HepG2 (cell line): ENCODE measurements around the gene PLCXD3. TPM values are rescaled to one million over a fixed set of nuclear protein-coding genes. Genes with fewer than 3 reads are reported as not detected.

Source experiments
- ATAC-seq: fragments of 200-7000 bp; cut with Tn5 transposase; 3 replicates; pipeline ENCODE4 v1.9.1; 2020; ENCODE audit warnings: mild to moderate bottlenecking, moderate library complexity
- BruUV-seq: library from RNA; stranded (reverse); fragments of 400-500 nt; replicated peaks from 2 replicates; lab custom pipeline; 2021; lab: Mats Ljungman, UMichigan
- CTCF ChIA-PET: fragments of 300-600 bp; formaldehyde crosslinking; extraction: SDS; loops from one replicate; lab custom pipeline; 2021; ENCODE audit warnings: low total read pairs, inconsistent platforms, low intra/inter-chr PET ratio; lab: Yijun Ruan, JAX
- POLR2A ChIA-PET: fragments of 350-600 bp; sonication (Branson Sonifier 250); formaldehyde crosslinking; loops from one replicate; lab custom pipeline; 2020; ENCODE audit warnings: antibody characterized with exemption, inconsistent platforms; lab: Yijun Ruan, JAX
- DNase-seq: peaks from one replicate; pipeline ENCODE4 v3.0.0-alpha.2; 2015; ENCODE audit warnings: low spot score
- FAIRE-seq: peaks from 3 replicates; lab custom pipeline; 2011; peaks lifted over from hg19 to GRCh38; lab: Jason Lieb, UNC
- H2AFZ ChIP-seq: one replicate; pipeline ENCODE4 v1.6.1; 2011; ENCODE audit warnings: low read length, inconsistent platforms
- H3K27ac ChIP-seq: fragments of 300-600 bp; 3 replicates; pipeline ENCODE4 v1.8.0; 2011; ENCODE audit warnings: mixed run types, mild to moderate bottlenecking, mixed read lengths, low read length, inconsistent platforms; ENCODE audit not compliant: insufficient read depth; ENCODE audit errors: extremely low read length
- H3K27me3 ChIP-seq, 2 experiments: fragments of 200-600 bp in 1 of 2; 2 replicates in 1 of 2; 3 replicates in 1 of 2; pipeline versions ENCODE4 v1.6.0 to v1.8.0; 2011; ENCODE audit warnings: low read length in 2 of 2, mild to moderate bottlenecking in 2 of 2, moderate library complexity in 2 of 2, inconsistent platforms in 1 of 2; ENCODE audit not compliant: insufficient read depth in 2 of 2, control insufficient read depth in 1 of 2
- H3K36me3 ChIP-seq, 2 experiments: fragments of 200-600 bp in 1 of 2; replicated peaks in 1 of 2; 2 replicates in 1 of 2; 3 replicates in 1 of 2; pipeline versions ENCODE4 v1.5.1 to v1.8.0; 2011; ENCODE audit warnings: low read length in 2 of 2, inconsistent platforms in 1 of 2; ENCODE audit not compliant: insufficient read depth in 2 of 2, control insufficient read depth in 1 of 2
- H3K4me1 ChIP-seq: 2 replicates; pipeline ENCODE4 v1.5.1; 2012; ENCODE audit warnings: low read length, inconsistent platforms; ENCODE audit not compliant: insufficient read depth
- H3K4me2 ChIP-seq: 2 replicates; pipeline ENCODE4 v1.6.0; 2011; ENCODE audit warnings: low read depth, low read length, inconsistent platforms
- H3K4me3 ChIP-seq, 3 experiments: fragments of 200-600 bp in 1 of 3; sonication (generic), shearing (Covaris generic) in 1 of 3; replicated peaks in 1 of 3; 2 replicates each; pipeline ENCODE4 v1.5.1; 2011 to 2016; ENCODE audit warnings: low read length in 3 of 3, inconsistent platforms in 2 of 3, low read depth in 2 of 3, mild to moderate bottlenecking in 2 of 3, control low read depth in 1 of 3, mixed read lengths in 1 of 3; ENCODE audit not compliant: insufficient read depth in 1 of 3
- H3K79me2 ChIP-seq: one replicate; pipeline ENCODE4 v1.6.1; 2011; ENCODE audit warnings: low read length, inconsistent platforms; ENCODE audit not compliant: insufficient read depth
- H3K9ac ChIP-seq: 2 replicates; pipeline ENCODE4 v1.6.0; 2011; ENCODE audit warnings: mild to moderate bottlenecking, low read depth, low read length, inconsistent platforms; ENCODE audit not compliant: insufficient read depth
- H3K9me3 ChIP-seq: 2 replicates; pipeline ENCODE4 v1.5.1; 2012; ENCODE audit warnings: mild to moderate bottlenecking, low read length
- H4K20me1 ChIP-seq: 2 replicates; pipeline ENCODE4 v1.6.0; 2011; ENCODE audit warnings: inconsistent platforms, mild to moderate bottlenecking, low read length, moderate library complexity; ENCODE audit not compliant: insufficient read depth
- DNMT1 ChIP-seq: sonication (generic); formaldehyde crosslinking; IDR thresholded peaks from 2 replicates; pipeline ENCODE4 v1.5.1; 2020; ENCODE audit warnings: mild to moderate bottlenecking, missing genetic modification reagents
- DPF2 ChIP-seq: sonication (generic); formaldehyde crosslinking; IDR thresholded peaks from 2 replicates; pipeline ENCODE4 v1.4.0; 2020; ENCODE audit warnings: mild to moderate bottlenecking, low read depth, missing genetic modification reagents, borderline replicate concordance
- EED ChIP-seq: sonication (generic); formaldehyde crosslinking; IDR thresholded peaks from 2 replicates; pipeline ENCODE4 v1.5.0; 2020; ENCODE audit warnings: mild to moderate bottlenecking, missing genetic modification reagents
- HOXA7 ChIP-seq: sonication (generic); formaldehyde crosslinking; IDR thresholded peaks from 2 replicates; pipeline ENCODE4 v1.8.1; 2022; ENCODE audit warnings: mild to moderate bottlenecking, missing genetic modification reagents, moderate library complexity
- KLF9 ChIP-seq: IDR thresholded peaks from 2 replicates; pipeline ENCODE4 v1.6.1; 2016; ENCODE audit warnings: low read depth
- RCOR2 ChIP-seq: IDR thresholded peaks from 2 replicates; pipeline ENCODE4 v1.6.1; 2016; ENCODE audit warnings: missing biosample characterization, missing genetic modification reagents
- SYNCRIP ChIP-seq: fragments of 200-400 bp; formaldehyde crosslinking; IDR thresholded peaks from 2 replicates; pipeline ENCODE4 v1.6.1; 2018; ENCODE audit warnings: mild to moderate bottlenecking, low read depth, low read length; ENCODE audit not compliant: insufficient read depth
- TRAFD1 ChIP-seq: sonication (generic); formaldehyde crosslinking; IDR thresholded peaks from 2 replicates; pipeline ENCODE4 v1.5.1; 2020; ENCODE audit warnings: missing genetic modification reagents, mild to moderate bottlenecking, borderline replicate concordance
- ZNF251 ChIP-seq: sonication (generic); formaldehyde crosslinking; IDR thresholded peaks from 2 replicates; pipeline ENCODE4 v1.9.0; 2021; ENCODE audit warnings: mild to moderate bottlenecking, missing genetic modification reagents
- ZNF354B ChIP-seq: sonication (generic); formaldehyde crosslinking; IDR thresholded peaks from 2 replicates; pipeline ENCODE4 v1.8.0; 2022; ENCODE audit warnings: mild to moderate bottlenecking, missing genetic modification reagents
- ZNF513 ChIP-seq: sonication (generic); formaldehyde crosslinking; conservative IDR thresholded peaks from 2 replicates; pipeline ENCODE4 v1.5.0; 2020; ENCODE audit warnings: missing genetic modification reagents
- ZNF530 ChIP-seq: sonication (generic); formaldehyde crosslinking; IDR thresholded peaks from 2 replicates; pipeline ENCODE4 v1.5.0; 2020; ENCODE audit warnings: low read depth, mild to moderate bottlenecking, missing genetic modification reagents
- ZNF549 ChIP-seq: sonication (generic); formaldehyde crosslinking; IDR thresholded peaks from 2 replicates; pipeline ENCODE4 v1.5.0; 2020; ENCODE audit warnings: missing genetic modification reagents
- ZNF878 ChIP-seq: sonication (generic); formaldehyde crosslinking; IDR thresholded peaks from 2 replicates; pipeline ENCODE4 v1.8.1; 2023; ENCODE audit warnings: mild to moderate bottlenecking, missing genetic modification reagents, moderate library complexity
- WGBS: methylation state at CpG from one replicate; pipeline ENCODE4 v1.1.6; 2017; ENCODE audit warnings: low lambda C conversion rate; 5-methylcytosine and 5-hydroxymethylcytosine counted together
- in situ Hi-C: cut with HindIII; loops from 2 replicates; pipeline ENCODE4 v1.10.0; 2017; ENCODE audit warnings: low pct_unique_long_range_greater_than_20kb; ENCODE audit not compliant: extremely low pct_ligation_motif_present
- intact Hi-C: fragments of 100-400 bp; cut with micrococcal nuclease; formaldehyde crosslinking; loops from one replicate; pipeline ENCODE4 v1.10.0; 2022; ENCODE audit not compliant: unreplicated experiment
- polyA plus RNA-seq, 8 experiments: library from polyadenylated mRNA; depleted of rRNA in 3 of 8; stranded (reverse) in 7 of 8; unstranded in 1 of 8; fragments of >200 nt; fragmentation: Illumina TruSeq in 4 of 8; extraction: Trizol in 4 of 8; gene quantifications; 2 replicates each; pipeline versions ENCODE4 v1.2.1 to v1.2.3, GENCODE V29; 2011 to 2016; ENCODE audit warnings: low read depth in 4 of 8, missing spikeins in 1 of 8, mixed read lengths in 1 of 8; ENCODE audit not compliant: insufficient read depth in 1 of 8
- total RNA-seq, 5 experiments: library from RNA; depleted of rRNA; stranded (reverse); fragments of >200 nt; fragmentation: Illumina TruSeq; extraction: Trizol; gene quantifications; 2 replicates each; pipeline ENCODE4 v1.2.3, GENCODE V29; 2016; ENCODE audit warnings: low read depth in 1 of 5
- TF ChIP-seq, protein P1 (sequence below): sonication (generic); formaldehyde crosslinking; IDR thresholded peaks from 2 replicates; pipeline ENCODE4 v1.5.0; 2020; ENCODE audit warnings: mild to moderate bottlenecking, missing genetic modification reagents, borderline replicate concordance
- TF ChIP-seq, protein P2 (sequence below): sonication (generic); formaldehyde crosslinking; IDR thresholded peaks from 2 replicates; pipeline ENCODE4 v1.4.0; 2020; ENCODE audit warnings: missing genetic modification reagents
- TF ChIP-seq, protein P3 (sequence below): sonication (generic); formaldehyde crosslinking; IDR thresholded peaks from 2 replicates; pipeline ENCODE4 v1.8.1; 2023; ENCODE audit warnings: mild to moderate bottlenecking, missing genetic modification reagents

PLCXD3 gene
- total and polyA plus RNA-seq, 2 of the 13 experiments (the other 11 are each of a cell fraction or from before 2014, with no cell fraction given), result not detected

DNA sequence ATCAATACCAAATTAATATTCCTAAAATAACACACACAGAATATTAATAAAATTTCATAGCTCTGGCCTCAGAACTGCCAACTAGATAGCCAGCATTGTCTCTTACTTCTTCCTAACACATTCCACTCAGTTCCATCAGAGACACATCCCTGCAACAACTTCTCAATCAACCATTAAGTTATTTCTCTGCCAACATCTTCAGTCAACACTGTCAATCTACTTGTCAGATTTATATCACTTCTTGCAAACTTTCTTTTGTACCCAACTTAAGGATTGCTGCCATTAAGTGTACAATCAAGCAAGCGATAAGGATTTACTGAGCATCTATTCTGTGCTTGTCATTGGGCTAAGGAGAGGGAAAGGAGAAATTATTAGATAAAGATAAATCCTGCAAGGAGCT, 50.8 kb downstream of the PLCXD3 start:
- no peak overlapping the region for H3K9ac ChIP-seq
- no peaks in the 10 kb centered on the region for H4K20me1 ChIP-seq
- no peak overlapping the region for H3K4me2 ChIP-seq
- POLR2A ChIA-PET, result no interaction called here
- no peaks in the 10 kb centered on the region for H3K79me2 ChIP-seq
- FAIRE-seq (no peak), DNase-seq (no peak), ATAC-seq (no peak)
- CTCF ChIA-PET, result no interaction called here
- WGBS, result 28% methylated on average over 1 of the region's 1 CpG
- intact Hi-C loops, result no loop called here
- no peaks in the 10 kb centered on the region for H3K27me3 ChIP-seq
- in situ Hi-C loops, result no loop called here
- no peaks in the 10 kb centered on the region for H3K9me3 ChIP-seq
- no peaks in the 10 kb centered on the region for H3K4me1 ChIP-seq
- no TSS peak for BruUV-seq
- no peak overlapping the region for H3K27ac ChIP-seq
- H2AFZ ChIP-seq, result no peak overlapping the region
- H3K4me3 ChIP-seq, result no peak overlapping the region
- H3K36me3 ChIP-seq, result no peaks in the 10 kb centered on the region
- TF ChIP-seq DNMT1 (CRISPR knock-in tag) (no peak), EED (CRISPR knock-in tag) (no peak), ZNF251 (CRISPR knock-in tag) (no peak), ZNF513 (CRISPR knock-in tag) (no peak), ZNF354B (CRISPR knock-in tag) (no peak), HOXA7 (no peak), KLF9 (CRISPR knock-in tag) (no peak), DPF2 (no peak), ZNF878 (CRISPR knock-in tag) (no peak), ZNF549 (CRISPR knock-in tag) (no peak), RCOR2 (CRISPR knock-in tag) (no peak), TRAFD1 (CRISPR knock-in tag) (no peak), ZNF530 (no peak), SYNCRIP (no peak)
- TF ChIP-seq, protein P1, sequence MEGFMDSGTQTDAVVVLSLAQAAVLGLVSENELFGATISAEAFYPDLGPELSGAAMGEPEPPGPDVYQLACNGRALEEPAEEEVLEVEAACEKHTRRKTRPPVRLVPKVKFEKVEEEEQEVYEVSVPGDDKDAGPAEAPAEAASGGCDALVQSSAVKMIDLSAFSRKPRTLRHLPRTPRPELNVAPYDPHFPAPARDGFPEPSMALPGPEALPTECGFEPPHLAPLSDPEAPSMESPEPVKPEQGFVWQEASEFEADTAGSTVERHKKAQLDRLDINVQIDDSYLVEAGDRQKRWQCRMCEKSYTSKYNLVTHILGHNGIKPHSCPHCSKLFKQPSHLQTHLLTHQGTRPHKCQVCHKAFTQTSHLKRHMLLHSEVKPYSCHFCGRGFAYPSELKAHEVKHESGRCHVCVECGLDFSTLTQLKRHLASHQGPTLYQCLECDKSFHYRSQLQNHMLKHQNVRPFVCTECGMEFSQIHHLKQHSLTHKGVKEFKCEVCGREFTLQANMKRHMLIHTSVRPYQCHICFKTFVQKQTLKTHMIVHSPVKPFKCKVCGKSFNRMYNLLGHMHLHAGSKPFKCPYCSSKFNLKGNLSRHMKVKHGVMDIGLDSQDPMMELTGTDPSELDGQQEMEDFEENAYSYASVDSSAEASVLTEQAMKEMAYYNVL, result no peak
- TF ChIP-seq, protein P2, sequence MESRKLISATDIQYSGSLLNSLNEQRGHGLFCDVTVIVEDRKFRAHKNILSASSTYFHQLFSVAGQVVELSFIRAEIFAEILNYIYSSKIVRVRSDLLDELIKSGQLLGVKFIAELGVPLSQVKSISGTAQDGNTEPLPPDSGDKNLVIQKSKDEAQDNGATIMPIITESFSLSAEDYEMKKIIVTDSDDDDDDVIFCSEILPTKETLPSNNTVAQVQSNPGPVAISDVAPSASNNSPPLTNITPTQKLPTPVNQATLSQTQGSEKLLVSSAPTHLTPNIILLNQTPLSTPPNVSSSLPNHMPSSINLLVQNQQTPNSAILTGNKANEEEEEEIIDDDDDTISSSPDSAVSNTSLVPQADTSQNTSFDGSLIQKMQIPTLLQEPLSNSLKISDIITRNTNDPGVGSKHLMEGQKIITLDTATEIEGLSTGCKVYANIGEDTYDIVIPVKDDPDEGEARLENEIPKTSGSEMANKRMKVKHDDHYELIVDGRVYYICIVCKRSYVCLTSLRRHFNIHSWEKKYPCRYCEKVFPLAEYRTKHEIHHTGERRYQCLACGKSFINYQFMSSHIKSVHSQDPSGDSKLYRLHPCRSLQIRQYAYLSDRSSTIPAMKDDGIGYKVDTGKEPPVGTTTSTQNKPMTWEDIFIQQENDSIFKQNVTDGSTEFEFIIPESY (CRISPR knock-in tag), result no peak
- TF ChIP-seq, protein P3, sequence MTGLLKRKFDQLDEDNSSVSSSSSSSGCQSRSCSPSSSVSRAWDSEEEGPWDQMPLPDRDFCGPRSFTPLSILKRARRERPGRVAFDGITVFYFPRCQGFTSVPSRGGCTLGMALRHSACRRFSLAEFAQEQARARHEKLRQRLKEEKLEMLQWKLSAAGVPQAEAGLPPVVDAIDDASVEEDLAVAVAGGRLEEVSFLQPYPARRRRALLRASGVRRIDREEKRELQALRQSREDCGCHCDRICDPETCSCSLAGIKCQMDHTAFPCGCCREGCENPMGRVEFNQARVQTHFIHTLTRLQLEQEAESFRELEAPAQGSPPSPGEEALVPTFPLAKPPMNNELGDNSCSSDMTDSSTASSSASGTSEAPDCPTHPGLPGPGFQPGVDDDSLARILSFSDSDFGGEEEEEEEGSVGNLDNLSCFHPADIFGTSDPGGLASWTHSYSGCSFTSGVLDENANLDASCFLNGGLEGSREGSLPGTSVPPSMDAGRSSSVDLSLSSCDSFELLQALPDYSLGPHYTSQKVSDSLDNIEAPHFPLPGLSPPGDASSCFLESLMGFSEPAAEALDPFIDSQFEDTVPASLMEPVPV, result no peak
